ENCODE measurements around the gene TSPAN4. TPM values are rescaled to one million over a fixed set of nuclear protein-coding genes. Genes with fewer than 3 reads are reported as not detected.

Gene TSPAN4
- polyA plus RNA-seq (ENCODE audit: insufficient read length in 4 of 4), result 100 to 1,000 TPM in 1 of 4 donors, 10 to 100 TPM in 3; 57.4 to 142 (median 71.4) TPM

GRCh38 chr11:842370-843002 lies at the start of gene TSPAN4, which contains the start of gene POLR2L:
TSS of gene TSPAN4 (plus strand) at chr11:842852. CDS start at chr11:850305, 7,453 bp downstream.
TSS of gene POLR2L (minus strand) at chr11:842529. CDS start at chr11:842508, 21 bp downstream.
- DNase-seq (ENCODE audit: low read depth in 4 of 4, low spot score in 3 of 4), result no peak

DNA sequence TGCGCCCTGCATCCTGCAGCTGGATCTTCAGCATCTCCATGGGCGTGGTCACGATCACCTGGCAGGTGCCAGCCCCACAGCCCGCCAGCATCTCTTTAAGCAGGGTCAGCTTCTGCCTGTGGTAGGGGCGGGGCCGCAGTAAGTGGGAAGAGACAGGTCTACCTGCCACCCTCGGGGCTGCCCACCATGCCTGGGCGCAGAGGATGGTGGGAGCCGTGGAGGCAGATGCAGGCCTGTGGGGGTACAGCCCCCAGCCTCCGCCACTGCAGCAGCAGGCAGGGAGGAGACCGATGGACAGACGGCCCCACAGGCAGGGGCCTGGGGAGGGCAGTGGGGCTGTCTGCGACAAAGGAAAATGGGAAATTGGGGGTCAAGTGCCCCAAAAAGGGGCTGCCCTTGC lies 49.8 kb upstream of the TSPAN4 start:
- DNase-seq (ENCODE audit: low read depth in 4 of 4, low spot score in 3 of 4), result no peak

DNA sequence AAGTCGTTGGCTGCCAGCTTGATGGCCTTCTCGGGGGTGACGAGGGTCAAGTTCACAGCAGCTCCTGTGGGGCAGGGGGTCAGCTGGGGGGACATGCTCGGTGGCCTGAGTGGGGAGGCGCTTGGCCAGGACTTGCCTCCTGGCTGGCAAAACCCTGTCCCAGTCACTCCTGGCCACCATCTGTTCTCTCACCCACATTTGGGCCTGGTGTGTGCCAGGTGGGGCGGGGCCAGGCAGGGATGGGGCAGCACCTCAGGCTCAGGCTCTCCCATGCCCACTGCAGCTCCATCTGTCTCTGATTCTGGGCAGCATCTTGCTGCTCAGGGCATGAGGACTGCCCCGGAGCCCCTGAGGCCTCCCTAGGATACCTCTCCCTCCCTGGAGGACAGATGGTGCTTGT lies 49.1 kb upstream of the TSPAN4 start:
- no peak for DNase-seq (ENCODE audit: low read depth in 4 of 4, low spot score in 3 of 4)

GRCh38 chr11:794013-794765 lies 48.5 kb upstream of the TSPAN4 start:
- no peak for DNase-seq (ENCODE audit: low read depth in 4 of 4, low spot score in 3 of 4)

GRCh38 chr11:794766-795633 lies 47.7 kb upstream of the TSPAN4 start:
- no peak for DNase-seq (ENCODE audit: low read depth in 4 of 4, low spot score in 3 of 4)

DNA sequence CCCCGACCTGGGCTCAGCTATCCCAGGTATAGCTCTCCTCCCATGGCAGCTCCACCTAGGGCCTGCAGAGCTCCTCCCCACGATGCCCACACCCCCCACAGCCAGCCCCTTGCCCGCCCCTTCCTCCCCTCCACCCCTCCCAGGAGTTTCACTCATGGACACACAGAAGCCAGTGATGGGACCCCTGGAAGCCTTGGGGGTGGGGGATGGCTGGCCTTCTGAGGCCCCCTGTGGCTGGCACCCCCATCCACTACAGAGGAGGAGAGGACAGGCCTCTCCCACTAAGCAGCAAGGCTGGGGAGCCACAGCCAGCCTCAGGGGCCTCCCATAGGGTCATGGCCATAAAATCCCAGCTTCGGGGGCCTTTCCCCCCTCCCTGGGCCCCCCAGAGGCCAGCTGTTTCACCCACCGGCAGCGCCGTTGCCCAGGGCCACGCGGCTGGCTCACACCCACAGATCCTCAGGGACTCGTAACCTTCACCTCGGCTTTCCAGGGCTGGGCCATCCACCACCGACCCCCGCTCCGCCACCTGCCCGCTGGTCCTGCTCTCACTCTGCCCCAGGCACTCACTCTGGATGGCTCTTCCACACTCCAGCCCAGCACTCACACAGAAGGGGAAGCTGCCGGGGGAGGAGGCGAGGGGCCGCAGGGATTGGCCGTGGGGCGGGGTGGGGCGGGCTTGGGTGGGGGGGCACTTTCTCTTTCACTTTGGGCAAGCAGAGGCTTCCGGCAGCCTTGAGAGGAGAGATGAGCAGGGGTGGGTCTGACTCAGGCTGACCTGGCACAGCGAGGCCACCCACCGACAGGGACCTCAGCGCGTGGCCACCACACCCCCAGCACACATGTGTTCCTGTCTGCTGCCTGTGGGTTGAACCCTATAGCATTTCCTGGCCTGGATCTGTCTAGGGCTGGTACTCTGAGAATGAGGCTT lies 46.8 kb upstream of the TSPAN4 start:
- DNase-seq (ENCODE audit: low read depth in 4 of 4, low spot score in 3 of 4), result no peak

DNA sequence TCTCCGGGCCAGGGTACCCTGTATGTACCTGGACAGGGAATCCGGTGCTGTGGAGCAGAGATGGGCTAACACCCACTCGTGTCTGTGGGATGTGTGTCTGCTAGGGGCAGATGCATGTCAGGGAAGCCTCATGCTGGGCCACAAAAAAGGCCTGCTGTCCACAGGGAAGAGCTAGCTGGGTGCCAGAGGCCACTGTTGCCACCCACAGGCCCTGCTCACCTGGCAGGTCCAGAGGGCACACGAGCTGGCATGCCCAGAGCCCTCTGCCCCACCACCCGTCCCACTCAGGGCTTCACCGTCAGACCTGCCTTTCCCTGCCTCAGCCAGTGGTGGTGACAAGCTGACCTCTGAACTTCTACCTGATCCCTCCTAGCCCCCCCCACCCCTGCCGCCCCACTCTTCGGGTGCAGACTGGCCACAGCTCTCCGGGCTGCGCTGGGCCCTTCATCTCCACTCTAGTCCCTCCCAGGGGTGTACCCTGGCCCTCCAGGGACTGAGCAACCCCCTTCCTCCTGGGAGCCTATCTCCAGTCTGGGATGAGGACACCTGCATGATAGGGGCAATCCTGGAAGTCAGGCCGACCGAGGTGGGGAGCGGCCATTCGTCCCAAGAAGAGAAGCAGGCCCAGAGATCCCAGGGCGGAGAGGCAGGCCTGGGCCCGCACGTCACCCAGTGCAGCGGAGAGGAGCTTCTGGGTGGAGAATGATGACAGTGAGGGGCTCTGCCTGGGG lies 45.9 kb upstream of the TSPAN4 start:
- DNase-seq (ENCODE audit: low read depth in 4 of 4, low spot score in 3 of 4), result no peak

DNA sequence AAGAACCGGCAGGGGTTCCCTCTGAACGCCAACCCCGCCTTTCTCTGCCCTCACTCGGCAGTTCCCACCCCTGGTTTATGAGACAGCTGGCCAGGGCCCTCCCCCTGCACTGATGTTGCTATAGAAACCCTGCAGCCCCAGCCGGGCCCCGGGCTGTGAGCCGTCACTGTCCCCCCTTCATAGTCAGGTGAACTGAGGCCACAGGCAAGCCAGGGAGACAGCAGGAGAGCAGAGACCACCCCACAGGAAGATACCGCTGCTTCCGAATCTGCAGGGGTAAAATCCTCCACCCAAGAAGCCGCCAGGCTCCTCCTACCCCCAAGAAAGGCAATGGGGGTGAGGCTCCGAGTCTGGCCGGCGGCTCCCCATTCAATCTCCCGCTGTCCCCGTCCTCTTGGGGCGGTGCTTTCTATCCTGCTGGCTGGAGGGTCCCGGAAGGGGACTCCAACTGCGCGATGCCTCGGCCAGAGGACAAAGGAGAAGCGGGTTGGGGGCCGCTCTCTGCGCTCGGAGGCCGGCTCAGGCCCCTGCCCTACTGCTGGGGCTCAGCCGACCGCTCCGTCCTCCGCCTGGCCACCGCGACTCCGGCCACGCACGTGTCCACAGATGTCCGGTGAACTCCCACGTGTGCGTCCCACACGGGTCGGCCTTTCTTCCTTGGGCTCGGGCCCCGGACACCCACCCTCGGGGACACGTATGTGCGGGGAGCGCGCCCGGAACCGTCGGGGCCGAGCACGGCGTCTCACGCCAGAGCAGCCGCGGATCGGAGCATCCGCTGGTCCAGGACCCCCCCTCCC lies 45.2 kb upstream of the TSPAN4 start:
- DNase-seq (ENCODE audit: low read depth in 4 of 4, low spot score in 3 of 4), result peak in 2 of 4 donors; percentile 61 to 68

GRCh38 chr11:798093-798713 lies 44.4 kb upstream of the TSPAN4 start, which contains the start of gene SLC25A22:
TSS of gene SLC25A22 (minus strand) at chr11:798281. CDS start at chr11:795006, 3,275 bp downstream.
- peak in 1 of 4 donors; percentile 66 for DNase-seq (ENCODE audit: low read depth in 4 of 4, low spot score in 3 of 4)

GRCh38 chr11:799641-800316 lies 42.9 kb upstream of the TSPAN4 start:
- no peak for DNase-seq (ENCODE audit: low read depth in 4 of 4, low spot score in 3 of 4)

DNA sequence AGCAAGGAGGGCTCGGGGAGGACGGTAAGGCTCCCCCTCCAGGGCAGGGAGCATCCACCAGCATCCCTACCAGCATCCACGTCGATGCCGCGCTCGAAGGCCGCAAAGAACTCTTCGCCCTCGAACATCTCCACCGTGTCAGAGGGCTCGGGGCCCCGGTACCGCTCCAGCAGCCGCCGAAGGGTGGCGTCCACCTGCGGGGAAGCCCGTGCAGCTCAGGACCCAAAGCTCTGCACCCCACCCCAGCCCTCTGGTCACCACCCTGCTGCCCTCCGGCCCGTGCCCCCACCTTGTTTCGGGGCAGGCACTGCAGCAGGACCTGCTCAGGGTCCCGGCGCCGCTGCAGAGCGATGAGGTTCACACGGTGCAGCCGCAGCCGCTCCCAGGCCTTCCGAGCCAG lies 42.2 kb upstream of the TSPAN4 start:
- no peak for DNase-seq (ENCODE audit: low read depth in 4 of 4, low spot score in 3 of 4)

DNA sequence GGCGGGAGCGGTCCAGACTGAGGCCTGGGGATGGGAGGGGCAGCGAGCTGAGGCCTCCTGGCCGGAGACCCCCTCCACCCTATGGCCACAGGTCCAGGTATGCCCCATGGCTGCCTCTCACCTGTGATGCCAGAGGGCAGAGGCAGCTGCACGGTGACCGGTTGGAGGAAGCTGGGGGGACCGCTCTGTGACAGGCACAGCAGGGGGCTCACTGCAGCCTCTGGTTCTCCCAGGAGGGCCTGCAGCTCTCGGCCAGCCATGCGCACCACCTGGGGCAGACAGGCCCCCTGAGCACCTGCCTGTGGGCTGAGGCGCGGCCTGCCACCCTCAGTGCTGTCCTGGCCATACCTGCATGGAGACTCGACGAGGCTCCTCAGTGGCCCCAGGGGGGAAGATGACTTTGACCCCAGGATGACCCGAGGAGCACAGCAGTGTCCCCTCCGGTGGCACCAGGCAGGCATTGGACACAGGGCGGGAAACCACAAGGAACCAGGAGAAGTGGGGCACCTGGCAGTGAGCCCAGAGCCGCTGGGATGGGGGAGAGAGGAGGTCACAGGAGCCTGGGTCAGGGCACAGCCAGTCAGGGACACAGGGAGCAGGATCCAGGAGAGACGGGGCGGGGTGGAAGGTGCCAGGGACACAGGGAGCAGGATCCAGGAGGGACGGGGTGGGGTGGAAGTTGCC lies 41.4 kb upstream of the TSPAN4 start:
- DNase-seq (ENCODE audit: low read depth in 4 of 4, low spot score in 3 of 4), result no peak

GRCh38 chr11:802018-802617 lies 40.5 kb upstream of the TSPAN4 start:
- DNase-seq (ENCODE audit: low read depth in 4 of 4, low spot score in 3 of 4), result no peak

DNA sequence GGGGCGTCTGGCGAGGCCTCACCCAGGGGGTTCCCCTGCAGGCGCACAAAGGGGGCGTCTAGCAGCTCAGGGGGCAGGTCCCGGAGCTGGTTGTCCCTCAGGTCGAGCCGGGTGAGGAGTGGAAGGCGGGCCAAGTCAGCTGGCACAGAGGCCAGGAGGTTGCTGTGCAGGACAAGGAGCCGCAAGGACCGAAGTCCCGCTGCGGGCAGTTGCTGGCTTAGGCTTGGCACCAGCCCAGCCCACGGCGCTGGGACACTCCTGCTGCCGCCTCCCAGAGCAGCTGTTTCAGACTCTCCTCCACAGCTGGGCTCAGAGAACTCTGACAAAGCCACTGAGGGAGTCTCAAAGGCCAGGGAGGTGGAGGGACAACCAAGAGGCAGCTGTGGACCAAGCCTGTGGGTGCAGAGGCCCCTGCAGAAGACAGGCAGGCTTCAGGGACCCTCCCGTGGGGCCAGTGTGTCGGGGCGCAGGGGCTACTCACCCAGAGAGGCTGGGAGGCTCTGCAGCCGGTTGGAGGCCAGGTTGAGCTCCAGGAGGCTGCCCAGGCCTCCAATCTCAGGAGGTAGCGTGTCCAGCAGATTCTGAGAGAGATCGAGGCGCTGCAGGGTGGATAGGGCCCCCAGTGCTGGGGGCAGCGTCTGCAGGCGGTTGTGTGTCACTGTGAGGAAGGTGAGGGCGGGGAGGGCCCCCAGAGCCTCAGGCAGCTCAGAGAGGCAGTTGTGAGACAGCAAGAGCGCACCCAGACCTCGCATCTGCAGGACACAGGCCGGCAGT lies 39.8 kb upstream of the TSPAN4 start:
- DNase-seq (ENCODE audit: low read depth in 4 of 4, low spot score in 3 of 4), result no peak

GRCh38 chr11:803467-803742 lies 39.2 kb upstream of the TSPAN4 start:
- DNase-seq (ENCODE audit: low read depth in 4 of 4, low spot score in 3 of 4), result no peak
